HG02938 (cell line): ENCODE measurements around the gene IGFALS.

ENCODE experiments used
- ATAC-seq: cut with Tn5 transposase; IDR thresholded peaks from one replicate; pipeline ENCODE4 v1.9.1; 2021; ENCODE audit warnings: mild to moderate bottlenecking, moderate library complexity; ENCODE audit not compliant: unreplicated experiment

The IGFALS gene

DNA sequence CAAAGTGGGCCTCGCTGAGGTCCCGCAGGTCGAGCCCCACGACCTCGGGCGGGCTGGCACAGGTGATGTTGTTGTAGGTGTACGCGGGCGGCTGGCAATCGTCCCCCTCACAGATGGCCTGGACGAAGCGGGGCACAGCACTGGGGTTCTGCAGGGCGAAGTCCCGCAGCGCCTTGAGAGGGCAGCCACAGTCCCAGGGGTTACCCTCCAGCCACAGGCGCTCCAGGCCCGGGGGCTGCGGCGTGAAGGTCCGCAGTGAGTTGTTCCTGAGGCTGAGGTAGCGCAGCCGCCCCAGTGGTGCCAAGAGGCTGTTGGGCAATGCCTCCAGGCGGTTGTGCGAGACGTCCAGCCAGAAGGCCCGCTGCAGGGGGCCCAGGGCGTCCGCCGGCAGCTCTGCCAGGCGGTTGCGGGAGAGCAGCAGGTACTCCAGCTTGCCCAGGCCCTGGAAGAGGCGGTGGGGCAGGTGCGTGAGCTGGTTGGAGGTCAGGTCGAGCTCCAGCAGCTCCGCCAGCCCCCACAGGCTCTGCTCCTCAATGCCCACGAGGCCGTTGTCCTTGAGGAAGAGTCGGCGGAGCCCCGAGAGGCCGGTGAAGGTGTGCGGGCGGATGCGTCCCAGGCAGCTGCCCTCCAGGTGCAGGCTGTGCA lies 2.8 kb downstream of the IGFALS start:
- ATAC-seq = no peak

- no peak for ATAC-seq
These were observed 3.3 kb downstream of the IGFALS start for GRCh38 chr16:1790261-1790610.

GRCh38 chr16:1789643-1790045 lies 3.9 kb downstream of the IGFALS start:
- no peak for ATAC-seq

- no peak for ATAC-seq
These were observed 4.8 kb downstream of the IGFALS start for GRCh38 chr16:1788708-1789100.

GRCh38 chr16:1788095-1788707 lies 5.3 kb downstream of the IGFALS start:
- ATAC-seq = no peak

GRCh38 chr16:1787322-1788094 lies 6.0 kb downstream of the IGFALS start:
- ATAC-seq = no peak

DNA sequence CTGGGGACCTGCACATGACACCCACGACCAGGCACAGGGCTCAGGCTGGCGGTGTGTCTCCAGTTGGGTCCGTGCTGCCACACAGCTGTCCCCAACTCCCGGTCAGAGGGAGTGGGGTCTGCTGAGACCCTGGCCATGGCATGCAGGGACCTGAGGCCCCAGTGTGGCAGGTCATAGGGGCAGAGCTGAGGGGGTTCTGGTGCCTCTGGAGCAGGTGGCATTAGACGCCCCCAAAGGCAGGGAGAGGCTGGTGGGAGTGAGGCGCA lies 6.5 kb downstream of the IGFALS start:
- ATAC-seq = no peak

- no peak for ATAC-seq
These were observed 7.1 kb downstream of the IGFALS start for GRCh38 chr16:1786242-1787055.

- no peak for ATAC-seq
These were observed 7.7 kb downstream of the IGFALS start for GRCh38 chr16:1785846-1786170.

DNA sequence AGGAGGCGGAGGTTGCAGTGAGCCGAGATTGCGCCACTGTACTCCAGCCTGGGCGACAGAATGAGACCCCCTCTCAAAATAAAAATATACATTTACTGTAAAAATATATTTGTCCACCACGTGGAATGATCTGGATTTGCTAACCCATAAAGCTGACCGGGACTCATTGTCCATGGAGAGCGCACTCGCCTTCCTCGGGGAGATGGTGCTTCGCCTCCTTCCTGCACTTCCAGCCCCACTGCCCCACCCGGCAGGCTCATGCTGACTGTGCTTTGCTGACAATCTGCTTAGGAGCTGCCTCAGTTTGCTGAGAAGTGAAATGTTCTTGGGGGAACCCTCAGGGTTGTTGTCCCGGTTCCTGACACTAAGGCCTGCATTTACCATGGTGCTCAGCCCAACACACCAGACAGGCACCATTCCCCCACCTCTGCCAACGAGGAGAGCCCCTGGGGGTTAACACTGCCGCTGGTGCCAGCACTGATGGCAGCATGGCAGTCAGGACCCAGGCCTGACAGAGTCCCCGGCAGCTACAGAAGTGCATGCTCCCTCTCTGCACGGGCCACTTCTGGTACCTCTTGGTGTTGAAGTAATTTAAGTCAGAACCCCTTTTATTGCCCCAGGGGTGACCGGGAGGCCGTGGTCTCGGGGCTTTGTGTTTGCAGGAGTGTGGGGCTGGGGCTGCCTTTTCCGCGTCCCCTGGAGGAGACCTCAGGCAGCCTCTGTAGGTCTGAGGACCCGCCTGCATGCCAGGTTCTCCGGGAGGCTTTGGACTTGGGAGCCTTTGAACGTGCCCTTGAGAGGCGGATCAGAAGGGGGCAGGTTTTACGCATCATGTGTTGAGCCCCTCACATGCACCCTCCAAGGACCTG lies 8.3 kb downstream of the IGFALS start:
- ATAC-seq = no peak

- ATAC-seq = peak; percentile 88
These were observed 10.9 kb downstream of the IGFALS start, which contains the start of the genes NUBP2 and SPSB3 for GRCh38 chr16:1782408-1783264. Gene NUBP2, plus strand, starts transcription at chr16:1782960. Its CDS starts 61 bp downstream, at chr16:1783021. Gene SPSB3, minus strand, starts transcription at chr16:1782571. Its CDS starts 1,088 bp downstream, at chr16:1781483.

DNA sequence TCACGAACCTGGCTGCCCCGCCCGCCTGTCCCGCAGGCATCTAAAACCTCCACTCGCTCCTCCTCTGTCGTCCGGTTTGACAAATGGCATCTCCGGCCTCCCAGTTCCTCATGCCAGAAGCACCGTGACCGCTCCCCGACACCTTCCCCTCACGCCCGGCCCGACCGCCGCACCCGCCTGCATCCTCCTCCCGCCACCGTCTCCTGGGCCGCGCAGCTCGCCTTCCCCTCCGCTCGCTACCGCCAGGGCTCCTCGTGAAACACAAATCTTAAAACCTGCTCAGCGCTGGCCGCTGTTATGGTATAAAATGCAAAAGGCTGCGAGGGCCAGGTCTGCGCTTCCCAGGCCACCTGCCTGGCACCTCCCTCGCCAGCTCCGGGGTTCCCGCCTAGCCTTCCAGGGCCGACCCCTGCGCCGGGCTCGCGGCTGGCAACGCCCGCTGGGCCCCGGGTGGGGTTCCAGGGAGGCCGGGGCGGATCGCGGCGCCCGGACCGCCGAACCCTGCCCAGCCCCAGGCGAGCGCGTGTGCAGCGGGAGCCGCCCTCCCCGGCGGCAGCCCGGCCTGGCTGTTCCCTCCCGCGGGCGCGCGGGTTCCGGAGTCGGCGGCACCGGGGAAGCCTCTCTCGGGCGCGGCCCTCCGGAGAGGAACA lies 11.6 kb downstream of the IGFALS start:
- no peak for ATAC-seq

DNA sequence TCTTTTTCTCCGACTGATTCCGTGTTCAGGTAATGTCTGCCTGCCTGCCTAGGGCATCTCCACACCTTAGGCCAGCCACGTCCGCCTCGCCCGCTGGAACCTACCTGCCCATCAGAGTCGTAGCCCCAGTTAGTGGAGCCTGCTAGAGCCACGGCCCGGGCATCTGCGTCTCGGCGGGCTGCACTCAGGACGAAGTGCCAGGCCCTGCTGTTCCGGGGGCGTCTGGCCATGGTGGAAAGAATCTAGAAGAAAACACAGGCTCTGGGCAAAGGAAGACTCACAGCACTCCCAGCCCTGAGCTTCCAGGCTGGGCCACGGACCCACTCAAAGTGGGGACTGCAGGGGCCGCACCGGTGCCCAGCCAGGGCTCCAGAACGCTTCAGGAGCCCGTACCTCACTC lies 12.3 kb downstream of the IGFALS start:
- no peak for ATAC-seq

GRCh38 chr16:1780677-1781072 lies 12.8 kb downstream of the IGFALS start:
- no peak for ATAC-seq

- no peak for ATAC-seq
These were observed 13.5 kb downstream of the IGFALS start for GRCh38 chr16:1779741-1780676.

DNA sequence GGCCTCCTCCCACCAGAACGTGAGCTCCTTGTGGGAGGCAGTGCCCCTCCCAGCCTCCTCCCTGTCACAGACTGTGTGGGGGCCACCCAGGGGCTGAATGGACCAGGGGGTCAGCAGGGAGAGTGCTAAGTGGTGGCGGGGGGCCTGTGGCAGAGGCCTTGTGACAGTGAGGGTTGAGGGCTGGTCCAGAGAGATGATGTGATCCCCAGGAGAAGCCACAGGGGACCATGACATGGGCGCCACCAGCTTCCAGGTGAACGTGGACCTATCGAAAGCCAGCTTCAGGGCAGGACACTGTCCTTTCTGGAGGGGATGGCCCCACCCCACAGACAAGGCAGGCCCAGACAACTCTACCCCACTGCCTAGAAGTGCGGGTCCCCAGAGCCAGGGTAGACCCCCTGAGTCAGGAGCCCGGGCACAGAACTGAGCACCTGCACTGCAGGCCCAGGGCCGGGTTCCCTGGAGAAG lies 14.2 kb downstream of the IGFALS start:
- no peak for ATAC-seq

DNA sequence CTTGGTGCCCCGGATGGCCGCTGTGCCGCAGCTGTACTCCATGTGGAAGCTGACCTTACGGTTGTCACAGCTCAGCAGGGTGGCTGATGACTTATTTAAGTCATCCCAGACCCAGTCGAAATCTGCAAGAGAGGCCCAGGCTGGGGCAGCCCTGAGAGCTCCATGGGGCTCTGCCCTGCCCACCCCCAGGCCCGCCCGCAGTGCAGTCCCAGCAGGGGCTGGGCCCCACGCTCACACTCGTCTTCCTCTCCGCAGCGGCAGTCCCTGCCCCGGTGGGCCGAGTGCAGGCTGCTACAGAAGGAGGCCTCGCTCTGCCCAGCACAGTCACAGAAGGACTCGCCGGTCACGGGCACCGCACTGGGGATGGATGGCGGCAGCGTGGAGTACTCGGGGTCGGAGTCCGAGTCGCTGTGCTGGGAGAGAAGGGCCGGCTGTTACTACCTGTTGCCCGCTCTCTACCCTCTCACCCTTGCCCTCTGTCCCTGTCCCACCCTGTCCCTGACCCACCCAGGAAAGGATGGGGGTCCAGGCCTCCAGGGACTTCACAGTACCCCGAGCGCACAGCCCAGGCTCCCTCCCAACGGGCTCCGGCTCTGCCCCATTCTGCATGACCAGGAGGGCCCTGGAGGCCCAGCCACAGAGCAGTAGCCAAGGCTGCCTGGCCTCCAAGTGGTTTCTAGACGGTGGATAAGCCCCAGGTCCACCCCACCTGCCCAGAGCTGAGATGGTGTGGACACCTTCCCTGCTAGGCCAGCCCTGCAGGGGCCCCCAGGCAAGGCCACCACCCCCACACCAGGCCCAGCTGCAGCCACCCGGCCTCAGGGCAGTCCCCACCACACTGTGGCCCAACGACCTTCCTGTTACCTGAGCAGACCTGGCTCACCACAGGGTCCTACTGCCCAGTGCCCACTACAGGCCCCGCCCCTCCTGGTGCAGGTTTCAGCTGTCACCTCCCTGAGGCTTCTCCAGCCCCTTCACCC lies 15.0 kb downstream of the IGFALS start:
- ATAC-seq = no peak
